PC-9 (cell line): ENCODE data around the gene LSM4.

Source experiments
- EZH2 ChIP-seq: fragments of 200-600 bp; sonication (generic); IDR thresholded peaks from 2 replicates; pipeline ENCODE4 v1.8.0; 2017; ENCODE audit warnings: antibody characterized with exemption, low read depth
- TF ChIP-seq, protein P1 (sequence below): fragments of 200-600 bp; sonication (generic); conservative IDR thresholded peaks from 2 replicates; pipeline ENCODE4 v1.6.1; 2017; ENCODE audit warnings: mixed run types, antibody characterized with exemption, mild to moderate bottlenecking, moderate library complexity

DNA sequence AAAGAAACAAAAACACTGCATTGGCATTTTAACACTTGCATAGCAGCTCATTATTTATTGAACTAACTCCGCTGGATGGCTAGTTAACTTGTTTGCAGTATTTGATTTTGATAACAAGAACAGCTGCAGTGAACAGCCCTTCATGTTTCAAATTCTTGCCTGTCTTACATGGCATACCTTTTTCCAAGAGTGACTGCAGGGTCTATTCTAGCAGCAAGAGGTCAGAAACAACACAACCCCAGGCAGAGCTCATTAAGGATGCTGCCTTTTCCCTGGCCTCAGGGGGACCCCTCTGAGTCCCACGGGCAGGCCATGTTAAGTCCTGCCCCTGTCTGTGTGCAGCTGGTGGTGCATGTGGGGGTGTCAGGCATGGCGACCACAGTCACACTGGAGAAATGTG is 34.2 kb upstream of the LSM4 start:
- TF ChIP-seq, protein P1, sequence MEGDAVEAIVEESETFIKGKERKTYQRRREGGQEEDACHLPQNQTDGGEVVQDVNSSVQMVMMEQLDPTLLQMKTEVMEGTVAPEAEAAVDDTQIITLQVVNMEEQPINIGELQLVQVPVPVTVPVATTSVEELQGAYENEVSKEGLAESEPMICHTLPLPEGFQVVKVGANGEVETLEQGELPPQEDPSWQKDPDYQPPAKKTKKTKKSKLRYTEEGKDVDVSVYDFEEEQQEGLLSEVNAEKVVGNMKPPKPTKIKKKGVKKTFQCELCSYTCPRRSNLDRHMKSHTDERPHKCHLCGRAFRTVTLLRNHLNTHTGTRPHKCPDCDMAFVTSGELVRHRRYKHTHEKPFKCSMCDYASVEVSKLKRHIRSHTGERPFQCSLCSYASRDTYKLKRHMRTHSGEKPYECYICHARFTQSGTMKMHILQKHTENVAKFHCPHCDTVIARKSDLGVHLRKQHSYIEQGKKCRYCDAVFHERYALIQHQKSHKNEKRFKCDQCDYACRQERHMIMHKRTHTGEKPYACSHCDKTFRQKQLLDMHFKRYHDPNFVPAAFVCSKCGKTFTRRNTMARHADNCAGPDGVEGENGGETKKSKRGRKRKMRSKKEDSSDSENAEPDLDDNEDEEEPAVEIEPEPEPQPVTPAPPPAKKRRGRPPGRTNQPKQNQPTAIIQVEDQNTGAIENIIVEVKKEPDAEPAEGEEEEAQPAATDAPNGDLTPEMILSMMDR = no peak
- no peak for TF ChIP-seq EZH2
